Common myeloid progenitor, CD34-positive (primary cell): ENCODE data around the gene MIPOL1.
"Not testable (repeated sequence)": the region's sequence is repeated elsewhere in the genome, so short reads cannot be mapped to it uniquely, and the experiment has no call there.

Experiments
- CTCF ChIA-PET: fragments of 350-600 bp; sonication (Branson Sonifier 250); formaldehyde crosslinking; loops from one replicate; lab custom pipeline; 2021; ENCODE audit warnings: antibody characterized with exemption; lab: Charles Lee
- POLR2A ChIA-PET: fragments of 350-600 bp; sonication (Branson Sonifier 250); formaldehyde crosslinking; loops from one replicate; lab custom pipeline; 2021; ENCODE audit warnings: antibody characterized with exemption; lab: Charles Lee
- DNase-seq, 3 donors: peaks; one replicate each; pipeline versions ENCODE4 v3.0.0 to v3.0.0-alpha.2; 2013
- H3K27ac ChIP-seq, 2 experiments: 1 replicate in 1 of 2; 2 replicates in 1 of 2; pipeline ENCODE4 v1.7.0; 2013; ENCODE audit warnings: inconsistent platforms in 2 of 2, low read length in 2 of 2, mild to moderate bottlenecking in 2 of 2, low read depth in 1 of 2, moderate library complexity in 1 of 2; ENCODE audit not compliant: severe bottlenecking in 2 of 2, insufficient read depth in 1 of 2, poor library complexity in 1 of 2
- H3K27me3 ChIP-seq, 5 experiments: replicated peaks in 2 of 5; 1 replicate in 3 of 5; 2 replicates in 2 of 5; pipeline versions ENCODE4 v1.6.1 to v1.7.0; 2013; ENCODE audit warnings: low read length in 4 of 5, mild to moderate bottlenecking in 2 of 5, moderate library complexity in 2 of 5, inconsistent platforms in 1 of 5; ENCODE audit not compliant: insufficient read depth in 5 of 5, control insufficient read depth in 4 of 5
- H3K36me3 ChIP-seq, 4 experiments: 1 replicate in 2 of 4; 2 replicates in 2 of 4; pipeline versions ENCODE4 v1.6.1 to v1.7.0; 2013; ENCODE audit warnings: low read length in 3 of 4, control low read depth in 1 of 4, mild to moderate bottlenecking in 1 of 4; ENCODE audit not compliant: control insufficient read depth in 4 of 4, insufficient read depth in 4 of 4
- H3K4me1 ChIP-seq, 4 experiments: 1 replicate in 3 of 4; 2 replicates in 1 of 4; pipeline versions ENCODE4 v1.6.1 to v1.7.1; 2013; ENCODE audit warnings: low read length in 3 of 4, mild to moderate bottlenecking in 3 of 4, control low read depth in 1 of 4, inconsistent platforms in 1 of 4, moderate library complexity in 1 of 4; ENCODE audit not compliant: control insufficient read depth in 4 of 4, insufficient read depth in 4 of 4; ENCODE audit errors: control extremely low read depth in 1 of 4
- H3K4me3 ChIP-seq, 7 experiments: 1 replicate in 4 of 7; 2 replicates in 3 of 7; pipeline versions ENCODE4 v1.5.1 to v1.7.0; 2013; ENCODE audit warnings: mild to moderate bottlenecking in 7 of 7, low read length in 6 of 7, moderate library complexity in 6 of 7, inconsistent platforms in 2 of 7, low read depth in 2 of 7, control low read depth in 1 of 7; ENCODE audit not compliant: insufficient read depth in 4 of 7, control insufficient read depth in 1 of 7; ENCODE audit errors: extremely low read depth in 1 of 7
- H3K9me3 ChIP-seq, 5 experiments: 1 replicate in 4 of 5; 2 replicates in 1 of 5; pipeline versions ENCODE4 v1.6.1 to v1.7.1; 2013; ENCODE audit warnings: low read length in 4 of 5, mild to moderate bottlenecking in 2 of 5, inconsistent platforms in 1 of 5, low read depth in 1 of 5, moderate library complexity in 1 of 5; ENCODE audit not compliant: control insufficient read depth in 4 of 5, insufficient read depth in 2 of 5; ENCODE audit errors: control extremely low read depth in 1 of 5
- WGBS: methylation state at CpG from one replicate; pipeline ENCODE4 v1.1.5; 2013; ENCODE audit not compliant: insufficient coverage; 5-methylcytosine and 5-hydroxymethylcytosine counted together

The MIPOL1 gene

GRCh38 chr14:37555596-37555995 is 357.9 kb downstream of the MIPOL1 start:
- WGBS: no CpG with 5 or more reads among the region's 33 CpGs
- H3K4me3 ChIP-seq, DNase-seq, H3K4me1 ChIP-seq, H3K27ac ChIP-seq, CTCF ChIA-PET, H3K36me3 ChIP-seq, H3K27me3 ChIP-seq, POLR2A ChIA-PET: not testable (repeated sequence)
- H3K9me3 ChIP-seq: peaks cover 0 to 16% (median 0%) of the 10 kb centered on the region in 5 experiments

DNA sequence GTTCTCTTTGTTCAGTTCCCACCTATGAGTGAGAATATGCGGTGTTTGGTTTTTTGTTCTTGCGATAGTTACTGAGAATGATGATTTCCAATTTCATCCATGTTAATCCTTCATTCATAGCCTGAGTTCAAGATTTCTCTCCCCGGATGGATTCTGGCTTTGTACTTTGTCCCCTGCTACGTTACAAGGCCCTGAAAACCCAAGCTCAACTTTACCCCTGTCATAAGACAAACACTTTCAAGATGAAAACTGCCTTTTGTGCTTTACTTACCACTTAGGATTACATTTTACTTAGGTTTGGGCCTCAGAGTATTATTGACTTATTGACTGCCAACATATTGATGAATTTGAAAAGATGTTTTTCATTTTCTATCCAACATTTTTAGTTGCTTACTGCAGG is 361.0 kb downstream of the MIPOL1 start:
- WGBS: 100% methylated on average over 2 of the region's 4 CpGs
- ChIA-PET CTCF (interaction anchor here (0.9 kb wide), 1 partner anchor 21 kb away, joined by 3 read pairs; no protein-coding TSS in a partner anchor), POLR2A (interaction anchor here (0.6 kb wide), 1 partner anchor 965 kb away, joined by 3 read pairs; no protein-coding TSS in a partner anchor)
- no peaks in the 10 kb centered on the region for H3K36me3 ChIP-seq
- no peaks in the 10 kb centered on the region for H3K27me3 ChIP-seq
- no peak for DNase-seq
- no peaks in the 10 kb centered on the region for H3K4me1 ChIP-seq
- H3K27ac ChIP-seq: no peak overlapping the region
- no peak overlapping the region for H3K4me3 ChIP-seq
- peaks cover 0 to 9% (median 0%) of the 10 kb centered on the region in 5 experiments for H3K9me3 ChIP-seq

DNA sequence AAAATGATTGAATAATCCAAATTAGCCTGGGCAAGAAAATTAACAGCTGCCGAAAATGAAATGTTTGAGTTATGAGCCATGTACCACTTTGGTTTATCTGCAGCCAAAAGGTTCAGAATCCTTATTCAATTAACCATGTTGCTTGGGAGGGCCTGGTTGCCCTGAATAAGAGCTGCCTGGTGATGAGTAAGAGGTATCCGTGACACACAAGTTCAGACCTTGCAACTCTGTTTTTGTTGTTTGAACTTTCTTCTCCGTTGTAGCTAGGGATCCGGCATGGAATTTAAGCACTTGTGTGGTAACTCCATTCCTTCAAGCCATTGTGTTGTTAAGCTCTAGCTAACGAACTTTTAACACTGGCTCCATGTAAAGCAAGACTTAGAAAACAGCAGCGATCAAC is 361.6 kb downstream of the MIPOL1 start:
- no peaks in the 10 kb centered on the region for H3K27me3 ChIP-seq
- no peak overlapping the region for H3K27ac ChIP-seq
- 93% methylated on average over 3 of the region's 6 CpGs for WGBS
- DNase-seq: no peak
- no peak overlapping the region for H3K4me3 ChIP-seq
- no peaks in the 10 kb centered on the region for H3K36me3 ChIP-seq
- peaks cover 0 to 6% (median 0%) of the 10 kb centered on the region in 5 experiments for H3K9me3 ChIP-seq
- H3K4me1 ChIP-seq: no peaks in the 10 kb centered on the region
- CTCF ChIA-PET: interaction anchor here (0.6 to 0.9 kb wide), 2 partner anchors 22 to 38 kb away, joined by 3 to 4 read pairs; no protein-coding TSS in a partner anchor
- POLR2A ChIA-PET: no interaction called here

DNA sequence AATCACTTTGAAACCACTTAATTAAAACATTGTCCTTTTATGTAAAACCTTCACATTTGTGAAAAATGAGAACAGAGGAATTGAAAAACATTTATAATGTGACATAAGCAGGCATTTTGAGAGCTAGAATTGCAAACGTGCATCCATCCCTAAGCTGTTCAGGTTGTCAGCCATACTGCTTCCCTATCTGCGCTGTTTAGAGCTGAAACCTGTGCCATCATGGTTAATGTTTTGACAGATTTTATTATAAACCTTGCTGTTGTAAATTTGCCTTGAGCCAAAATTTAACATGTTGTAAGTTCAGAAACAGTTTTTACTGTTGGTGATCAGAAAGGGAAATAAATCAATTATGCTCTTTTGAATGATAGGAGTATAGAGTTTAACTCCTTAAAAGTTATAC is 365.5 kb downstream of the MIPOL1 start:
- no peaks in the 10 kb centered on the region for H3K9me3 ChIP-seq
- H3K27me3 ChIP-seq: no peaks in the 10 kb centered on the region
- H3K4me1 ChIP-seq: no peaks in the 10 kb centered on the region
- H3K36me3 ChIP-seq: no peaks in the 10 kb centered on the region
- CTCF ChIA-PET: no interaction called here
- POLR2A ChIA-PET: no interaction called here
- 94% methylated on average over 2 of the region's 2 CpGs for WGBS
- DNase-seq: no peak
- H3K4me3 ChIP-seq: no peak overlapping the region
- H3K27ac ChIP-seq: no peak overlapping the region

GRCh38 chr14:37565550-37565949 is 367.8 kb downstream of the MIPOL1 start:
- no CpG with 5 or more reads among the region's 1 CpG for WGBS

GRCh38 chr14:37566811-37567371 is 369.2 kb downstream of the MIPOL1 start:
- no peaks in the 10 kb centered on the region for H3K4me1 ChIP-seq
- ChIA-PET CTCF (no interaction called here), POLR2A (no interaction called here)
- H3K27me3 ChIP-seq: peaks cover 0 to 3% (median 1%) of the 10 kb centered on the region in 5 experiments
- no peaks in the 10 kb centered on the region for H3K9me3 ChIP-seq
- H3K36me3 ChIP-seq: no peaks in the 10 kb centered on the region
- WGBS: 50% methylated on average over 2 of the region's 3 CpGs
- DNase-seq: no peak
- no peak overlapping the region for H3K4me3 ChIP-seq
- no peak overlapping the region for H3K27ac ChIP-seq

More at GRCh38 chr14:37565550-37565949, 367.8 kb downstream of the MIPOL1 start:
- Histone ChIP-seq H3K36me3 (no peaks in the 10 kb centered on the region), H3K4me1 (no peaks in the 10 kb centered on the region), H3K27ac (no peak overlapping the region), H3K27me3 (peaks cover 0 to 2% (median 0%) of the 10 kb centered on the region in 5 experiments), H3K9me3 (no peaks in the 10 kb centered on the region), H3K4me3 (no peak overlapping the region)
- no peak for DNase-seq
- POLR2A ChIA-PET: no interaction called here
- CTCF ChIA-PET: no interaction called here

DNA sequence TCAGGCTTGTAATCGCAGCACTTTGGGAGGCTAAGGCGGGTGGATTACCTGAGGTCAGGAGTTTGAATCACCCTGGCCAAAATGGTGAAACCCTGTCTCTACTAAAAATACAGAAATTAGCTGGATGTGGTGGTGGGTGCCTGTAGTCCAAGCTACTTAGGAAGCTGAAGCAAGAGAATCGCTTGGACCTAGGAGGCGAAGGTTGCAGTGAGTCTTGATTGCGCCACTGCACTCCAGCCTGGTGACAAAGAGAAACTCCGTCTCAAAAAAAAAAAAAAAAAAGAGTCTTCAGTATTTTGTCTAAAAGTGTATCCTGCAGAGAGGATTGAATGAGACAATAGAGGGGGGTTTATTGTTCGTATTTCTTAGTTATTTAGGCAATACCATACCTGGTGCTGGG is 372.0 kb downstream of the MIPOL1 start:
- Histone ChIP-seq H3K36me3 (no peaks in the 10 kb centered on the region), H3K27me3 (peaks cover 1 to 6% (median 3%) of the 10 kb centered on the region in 5 experiments), H3K9me3 (no peaks in the 10 kb centered on the region), H3K27ac (no peak overlapping the region), H3K4me1 (no peaks in the 10 kb centered on the region), H3K4me3 (no peak overlapping the region)
- DNase-seq: no peak
- WGBS: 100% methylated on average over 3 of the region's 7 CpGs
- ChIA-PET POLR2A (no interaction called here), CTCF (interaction anchor here (1.0 kb wide), 1 partner anchor 16 kb away, joined by 3 read pairs; no protein-coding TSS in a partner anchor)
